Activated gamma-delta T cell (primary cell): Measurements from ENCODE around the gene HMGXB3.
A peak's percentile ranks its signal among the peaks of the same experiment; 100 is the strongest.

ENCODE experiments used
- DNase-seq: peaks from one replicate; lab custom pipeline; 2025; lab: John Stamatoyannopoulos, UW
- total RNA-seq, 2 donors: gene quantifications; one replicate each; lab custom pipeline; 2026; lab: John Stamatoyannopoulos, UW

Gene HMGXB3, protein sequence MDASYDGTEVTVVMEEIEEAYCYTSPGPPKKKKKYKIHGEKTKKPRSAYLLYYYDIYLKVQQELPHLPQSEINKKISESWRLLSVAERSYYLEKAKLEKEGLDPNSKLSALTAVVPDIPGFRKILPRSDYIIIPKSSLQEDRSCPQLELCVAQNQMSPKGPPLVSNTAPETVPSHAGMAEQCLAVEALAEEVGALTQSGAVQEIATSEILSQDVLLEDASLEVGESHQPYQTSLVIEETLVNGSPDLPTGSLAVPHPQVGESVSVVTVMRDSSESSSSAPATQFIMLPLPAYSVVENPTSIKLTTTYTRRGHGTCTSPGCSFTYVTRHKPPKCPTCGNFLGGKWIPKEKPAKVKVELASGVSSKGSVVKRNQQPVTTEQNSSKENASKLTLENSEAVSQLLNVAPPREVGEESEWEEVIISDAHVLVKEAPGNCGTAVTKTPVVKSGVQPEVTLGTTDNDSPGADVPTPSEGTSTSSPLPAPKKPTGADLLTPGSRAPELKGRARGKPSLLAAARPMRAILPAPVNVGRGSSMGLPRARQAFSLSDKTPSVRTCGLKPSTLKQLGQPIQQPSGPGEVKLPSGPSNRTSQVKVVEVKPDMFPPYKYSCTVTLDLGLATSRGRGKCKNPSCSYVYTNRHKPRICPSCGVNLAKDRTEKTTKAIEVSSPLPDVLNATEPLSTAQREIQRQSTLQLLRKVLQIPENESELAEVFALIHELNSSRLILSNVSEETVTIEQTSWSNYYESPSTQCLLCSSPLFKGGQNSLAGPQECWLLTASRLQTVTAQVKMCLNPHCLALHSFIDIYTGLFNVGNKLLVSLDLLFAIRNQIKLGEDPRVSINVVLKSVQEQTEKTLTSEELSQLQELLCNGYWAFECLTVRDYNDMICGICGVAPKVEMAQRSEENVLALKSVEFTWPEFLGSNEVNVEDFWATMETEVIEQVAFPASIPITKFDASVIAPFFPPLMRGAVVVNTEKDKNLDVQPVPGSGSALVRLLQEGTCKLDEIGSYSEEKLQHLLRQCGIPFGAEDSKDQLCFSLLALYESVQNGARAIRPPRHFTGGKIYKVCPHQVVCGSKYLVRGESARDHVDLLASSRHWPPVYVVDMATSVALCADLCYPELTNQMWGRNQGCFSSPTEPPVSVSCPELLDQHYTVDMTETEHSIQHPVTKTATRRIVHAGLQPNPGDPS (N-terminal part only)
- total RNA-seq, result 76.5 to 90.7 reads per million in 2 donors

DNA sequence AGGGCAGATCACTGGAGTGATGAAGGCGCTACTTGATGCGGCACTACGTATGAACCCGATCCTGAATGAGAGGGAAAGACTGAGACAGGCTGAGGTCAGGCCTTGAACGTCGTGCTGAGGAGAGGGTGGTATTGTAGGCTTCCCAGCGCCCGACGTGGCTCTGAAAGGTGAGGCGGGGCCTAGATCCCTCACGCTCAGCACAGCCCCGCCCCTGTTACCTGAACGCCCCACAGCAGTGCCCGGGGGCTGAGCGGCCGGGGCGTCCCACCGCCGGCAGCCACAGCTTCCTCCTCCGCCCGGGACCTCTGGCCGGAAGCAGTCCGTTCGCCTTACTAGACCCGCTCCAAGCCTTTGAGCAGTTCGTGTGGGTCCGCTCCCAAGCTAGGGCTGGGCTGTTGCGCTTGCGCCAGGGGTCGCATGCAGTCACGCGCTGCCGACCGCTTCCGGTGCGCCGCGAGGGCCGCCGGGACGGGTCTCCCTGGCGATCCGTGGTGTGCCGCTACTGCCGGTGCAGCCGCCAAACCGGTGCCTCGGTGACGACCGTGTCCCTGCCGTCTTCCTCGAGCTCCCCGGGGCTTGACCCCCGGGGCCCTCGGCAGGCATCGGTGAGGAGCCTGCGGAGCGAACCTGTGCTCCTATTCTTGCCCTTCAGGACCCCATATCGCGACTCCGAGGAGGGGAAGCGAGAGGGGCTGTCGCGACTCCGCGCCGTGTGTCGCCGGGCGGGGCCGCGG, at the start of gene HMGXB3, which contains the start of gene TIGD6:
Gene HMGXB3 (plus strand): TSS at position 484 of the 734 bp plus-strand sequence. CDS start 4,114 bp downstream, outside the sequence.
Gene TIGD6 (minus strand): TSS at position 399 of the 734 bp plus-strand sequence. CDS start 4,306 bp downstream, outside the sequence.
- DNase-seq, result peak; percentile 80

DNA sequence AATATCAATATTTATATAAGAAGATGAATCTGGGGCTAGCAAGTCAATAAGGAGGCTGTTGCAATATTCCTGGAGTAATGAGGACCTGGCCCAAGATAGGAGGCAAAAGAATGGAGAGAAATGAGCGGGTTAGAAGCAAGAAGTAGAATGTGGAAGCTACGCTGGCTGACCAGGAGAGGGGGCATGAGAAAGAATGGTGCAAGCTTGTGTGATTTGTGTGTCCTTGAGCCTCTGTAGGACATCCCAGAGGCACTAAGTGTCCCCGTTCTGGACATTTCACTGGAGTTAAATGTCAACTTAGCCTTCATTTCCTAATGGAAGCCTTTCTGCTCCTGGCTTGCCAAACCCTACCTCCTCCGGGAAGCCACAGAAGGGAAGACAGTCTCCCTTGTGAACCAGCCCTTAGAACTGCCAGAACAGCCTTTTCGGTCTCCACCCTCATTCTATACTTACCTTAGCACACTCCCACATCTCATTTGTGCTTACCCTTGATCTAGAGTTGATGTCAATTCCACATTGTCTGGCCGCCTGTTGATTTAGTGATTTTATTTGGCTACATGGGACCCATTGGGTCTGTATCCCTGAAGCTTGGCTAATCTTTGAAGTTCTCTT, 49.3 kb upstream of the HMGXB3 start:
- DNase-seq, result no peak

DNA sequence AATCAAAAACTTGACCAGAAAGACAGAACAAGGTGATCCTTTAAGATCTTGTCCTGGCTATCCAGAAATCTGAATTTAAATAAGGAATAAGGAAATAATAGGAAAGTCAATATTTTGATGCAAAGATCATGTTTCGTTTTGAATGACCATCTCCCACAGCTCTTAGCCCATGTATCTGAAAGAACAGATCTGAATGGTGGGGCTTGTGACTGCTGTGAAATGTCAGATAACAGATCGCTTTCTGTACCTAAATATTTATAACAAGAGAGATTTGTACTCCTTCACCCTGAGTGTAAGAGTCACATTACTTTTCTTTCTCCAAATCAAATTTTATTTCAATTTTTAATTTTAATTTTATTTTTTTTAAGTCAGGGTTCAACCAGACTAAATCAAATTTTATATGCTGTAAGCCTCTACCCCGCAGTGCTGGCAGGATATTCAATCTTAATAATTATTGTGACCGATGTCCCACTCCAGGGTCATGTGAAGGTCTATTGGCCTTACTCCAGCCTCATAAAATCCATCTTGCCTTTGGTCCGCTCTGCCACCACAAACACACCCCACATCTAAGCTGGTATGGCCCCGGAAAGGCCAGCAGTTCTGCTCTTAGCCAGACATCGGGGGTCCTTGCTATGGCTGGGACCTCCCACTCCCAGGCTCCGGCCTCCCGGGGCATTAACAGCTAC, 47.0 kb upstream of the HMGXB3 start:
- no peak for DNase-seq

DNA sequence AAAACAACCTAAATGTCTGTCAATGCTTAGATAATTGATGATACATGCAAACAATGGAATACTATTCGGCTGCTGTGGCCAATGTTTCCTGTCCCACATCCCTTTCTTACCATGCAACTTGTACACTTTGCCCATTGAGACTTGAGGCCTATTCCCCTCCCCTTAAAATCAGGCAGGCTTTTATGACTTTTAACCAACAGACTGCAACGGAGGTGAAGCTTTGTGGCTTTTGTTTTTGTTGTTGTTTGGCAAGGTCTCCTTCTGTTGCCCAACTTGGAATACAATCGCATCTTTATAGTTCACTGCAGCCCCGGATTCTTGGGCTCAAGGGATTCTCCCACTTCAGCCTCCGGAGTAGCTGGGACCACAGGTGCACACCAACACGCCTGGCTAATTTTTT, 45.7 kb upstream of the HMGXB3 start:
- DNase-seq, result no peak

DNA sequence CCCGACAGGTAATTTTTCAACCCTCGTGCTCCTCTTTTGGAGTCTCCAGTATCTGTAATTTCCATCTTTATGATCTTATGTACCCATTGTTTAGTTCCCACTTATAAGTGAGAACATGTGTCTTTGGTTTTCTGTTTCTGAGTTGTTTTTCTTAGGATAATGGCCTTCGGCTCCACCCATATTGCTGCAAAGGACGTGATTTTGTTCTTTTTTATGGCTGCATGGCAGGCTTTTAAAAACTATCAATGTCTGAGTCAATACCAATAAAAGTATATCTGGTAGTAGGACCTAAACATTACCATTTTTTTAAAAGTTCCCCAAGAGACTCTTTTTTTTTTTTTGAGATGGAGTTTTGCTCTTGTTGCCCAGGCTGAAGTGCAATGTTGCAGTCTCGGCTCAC, 43.9 kb upstream of the HMGXB3 start:
- no peak for DNase-seq

DNA sequence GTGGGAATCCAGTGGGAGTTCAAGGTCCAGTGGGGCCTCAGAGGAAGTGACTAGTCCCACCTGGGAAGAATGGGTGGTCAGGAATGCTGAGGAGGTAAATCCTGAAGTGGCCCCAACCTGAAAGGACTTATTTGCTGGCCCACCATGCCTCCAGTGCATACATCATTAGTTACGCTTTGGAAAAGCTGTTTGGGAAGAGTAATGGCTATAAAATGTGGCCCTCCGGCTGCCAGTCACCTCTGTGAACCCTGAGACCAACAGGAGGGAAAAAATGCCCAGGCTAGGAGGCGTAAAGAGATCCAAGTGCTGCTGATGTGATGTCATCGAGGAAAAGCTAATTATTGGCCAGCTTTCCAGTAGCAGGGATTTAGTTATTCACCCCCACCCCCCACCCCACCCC, 42.7 kb upstream of the HMGXB3 start:
- no peak for DNase-seq

DNA sequence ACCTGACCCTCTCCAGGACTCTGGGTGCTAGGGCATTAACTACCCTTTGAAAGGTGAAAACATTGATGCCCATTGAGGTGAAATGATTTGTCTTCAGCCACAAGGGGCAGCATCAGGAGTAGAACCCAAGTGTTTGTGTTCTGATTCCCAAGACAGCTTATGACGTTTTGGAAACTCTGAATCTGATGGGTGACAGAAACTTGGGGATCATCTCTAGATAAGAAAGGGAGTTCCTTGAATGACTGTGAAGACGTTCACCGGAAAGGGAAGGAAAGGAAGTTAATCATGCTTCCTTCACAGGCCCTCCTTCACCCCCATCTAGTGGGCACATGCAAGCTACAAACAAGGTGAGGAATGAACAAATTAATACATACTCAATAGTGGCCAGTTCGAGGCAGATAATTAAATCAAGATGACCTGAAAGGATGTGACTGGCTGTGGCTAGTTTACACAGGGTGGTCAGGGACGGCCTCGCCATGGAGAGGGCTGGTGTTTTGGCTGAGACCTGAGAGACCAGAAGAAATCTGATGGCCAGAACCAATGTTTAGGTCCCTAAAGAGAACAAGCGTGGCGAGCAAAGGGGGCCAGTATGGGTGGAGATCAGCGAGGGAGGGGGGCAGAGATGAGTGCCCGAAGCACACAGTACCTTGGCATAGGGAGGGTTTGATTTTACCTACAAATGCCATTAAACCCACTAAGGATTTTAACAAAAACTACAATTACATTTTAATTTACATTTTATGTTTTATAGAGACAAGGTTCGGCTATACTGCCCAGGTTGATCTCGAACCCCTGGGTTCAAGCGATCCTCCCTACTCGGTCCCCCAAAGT, 40.9 kb upstream of the HMGXB3 start:
- DNase-seq, result no peak

DNA sequence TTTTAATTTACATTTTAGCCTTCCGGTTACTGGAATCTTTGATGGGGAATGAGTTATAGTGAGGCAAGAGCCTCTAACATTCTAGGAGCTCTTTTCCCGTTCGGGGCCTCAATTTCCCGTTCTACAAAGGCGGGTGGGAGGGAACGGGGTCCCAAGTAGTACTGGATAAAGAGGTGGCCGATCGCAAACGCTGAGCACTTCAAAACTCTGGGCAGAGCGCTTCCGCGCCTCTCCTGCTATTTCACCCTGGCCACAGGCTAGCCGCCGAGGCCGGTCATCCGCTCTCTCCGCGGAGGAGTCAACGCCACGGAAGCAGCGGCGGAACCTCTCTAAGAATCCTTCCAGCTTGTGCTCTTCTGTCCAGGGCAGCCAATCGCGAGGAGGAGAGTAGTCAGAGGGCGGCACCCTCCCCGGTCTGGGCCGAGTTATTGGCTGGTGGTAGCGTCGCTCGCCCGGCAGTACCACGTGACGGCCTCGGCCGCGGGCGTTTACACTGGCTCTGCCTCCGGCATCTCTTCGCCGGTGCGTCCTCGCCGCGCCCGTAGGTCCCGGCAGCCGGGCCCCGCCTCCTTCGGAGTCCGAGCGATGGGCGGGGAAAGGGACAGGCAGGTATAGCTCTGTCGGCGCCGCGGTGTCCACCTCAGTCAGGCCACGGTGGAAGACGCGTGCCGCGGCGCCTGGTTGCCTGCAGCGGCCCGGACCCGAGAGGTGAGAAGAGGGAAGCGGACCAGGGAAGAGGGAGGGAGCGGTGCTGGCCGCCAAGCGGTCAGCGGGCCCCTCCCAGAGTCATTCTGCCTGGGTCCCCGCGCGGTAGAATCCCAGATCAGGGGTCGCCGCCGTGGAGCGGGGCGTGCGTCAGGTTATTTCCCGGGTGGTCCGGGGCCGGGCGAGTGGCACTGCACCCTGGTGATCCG, 40.0 kb upstream of the HMGXB3 start, which contains the start of gene SLC26A2:
Gene SLC26A2 (plus strand): TSS at position 487 of the 914 bp plus-strand sequence. CDS start 16,895 bp downstream, outside the sequence.
- DNase-seq, result peak; percentile 84

DNA sequence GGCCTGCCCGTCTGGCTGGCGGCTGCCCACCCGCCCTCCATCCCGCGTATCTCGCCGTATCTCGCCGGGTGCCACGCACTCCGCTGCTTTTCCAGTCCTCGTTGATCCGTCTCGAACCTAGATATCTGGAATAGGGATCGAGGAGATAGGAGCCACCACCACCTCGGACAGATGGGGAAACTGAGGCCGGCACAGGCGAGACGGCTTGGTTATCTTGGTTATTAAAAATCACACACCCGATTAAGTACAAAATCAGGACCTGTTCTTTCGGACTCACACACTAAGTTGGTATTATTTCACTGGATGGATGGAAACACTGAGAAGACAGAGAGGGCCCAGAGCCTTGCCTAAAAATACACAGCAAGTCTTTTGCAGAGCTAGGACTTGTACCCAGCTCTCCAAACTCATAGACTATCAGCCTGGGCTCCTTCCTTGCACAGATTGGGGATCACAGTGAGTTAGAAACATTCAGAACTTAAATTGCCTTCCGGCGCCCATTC, 39.3 kb upstream of the HMGXB3 start:
- DNase-seq, result no peak

DNA sequence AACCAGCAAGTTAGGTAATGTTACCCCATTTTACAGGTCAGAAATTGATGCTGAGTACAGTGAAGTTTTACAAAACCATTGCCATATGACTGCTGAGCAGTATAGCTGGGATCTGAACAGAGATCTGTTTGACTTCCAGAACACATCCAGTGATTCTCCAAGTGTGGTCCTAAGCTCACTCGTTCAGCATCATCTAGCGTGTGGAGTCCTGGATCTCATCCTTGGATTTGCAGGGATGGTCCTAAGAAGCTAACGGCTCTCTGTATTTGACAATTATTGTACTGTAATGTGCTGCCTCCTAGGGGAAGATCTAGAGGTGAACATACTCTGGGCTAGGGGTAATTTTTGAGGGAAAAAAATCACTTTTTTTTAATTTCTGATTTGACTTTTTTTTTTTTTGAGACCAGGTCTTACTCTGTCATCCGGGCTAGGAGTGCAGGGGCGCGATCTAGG, 38.6 kb upstream of the HMGXB3 start:
- no peak for DNase-seq

DNA sequence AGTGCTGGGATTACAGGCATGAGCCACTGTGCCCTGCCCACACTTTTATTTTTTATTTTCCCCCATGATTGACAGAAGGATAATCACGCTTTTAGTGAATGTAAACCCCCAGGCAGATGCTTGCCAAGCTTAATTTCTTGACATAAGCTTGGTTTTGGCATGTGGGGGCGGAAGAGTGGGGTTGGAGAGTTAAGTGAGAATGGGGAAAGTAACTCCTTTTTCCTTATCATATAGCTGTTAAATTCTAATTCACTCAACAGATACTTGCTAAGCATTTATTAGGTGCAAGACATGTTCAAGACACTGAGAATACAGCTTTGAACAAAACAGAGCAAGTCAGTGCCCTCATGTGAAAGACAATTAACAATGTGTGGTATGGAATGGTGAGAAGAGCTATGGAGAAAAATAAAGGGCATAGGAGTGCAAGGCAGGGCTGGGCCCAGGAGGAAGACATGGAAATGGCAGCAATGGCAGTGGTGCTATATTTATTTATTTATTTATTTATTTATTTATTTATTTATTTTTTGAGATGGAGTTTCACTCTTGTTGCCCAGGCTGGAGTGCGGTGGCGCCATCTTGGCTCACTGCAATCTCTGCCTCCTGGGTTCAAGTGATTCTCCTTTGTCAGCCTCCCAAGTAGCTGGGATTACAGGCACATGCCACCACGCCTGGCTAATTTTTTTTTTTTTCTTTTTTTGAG, 37.8 kb upstream of the HMGXB3 start:
- no peak for DNase-seq

DNA sequence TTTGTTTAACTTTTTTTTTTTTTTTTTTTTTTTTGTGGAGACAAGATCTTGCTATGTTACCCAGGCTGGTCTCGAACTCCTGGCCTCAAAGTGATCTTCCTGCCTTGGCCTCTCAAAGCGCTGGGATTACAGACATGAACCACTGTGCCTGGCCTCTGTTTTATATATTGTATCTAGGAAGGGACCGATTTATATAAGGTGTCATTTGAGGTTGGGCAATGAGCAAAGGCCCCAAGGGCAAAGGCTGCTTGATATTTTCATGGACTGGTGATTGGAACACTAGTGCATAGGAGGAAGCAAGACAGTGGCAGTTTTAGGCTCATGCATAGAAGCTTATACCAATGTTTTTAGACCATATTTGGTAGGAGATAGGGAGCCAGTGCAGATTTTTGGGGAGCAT, 36.8 kb upstream of the HMGXB3 start:
- no peak for DNase-seq

DNA sequence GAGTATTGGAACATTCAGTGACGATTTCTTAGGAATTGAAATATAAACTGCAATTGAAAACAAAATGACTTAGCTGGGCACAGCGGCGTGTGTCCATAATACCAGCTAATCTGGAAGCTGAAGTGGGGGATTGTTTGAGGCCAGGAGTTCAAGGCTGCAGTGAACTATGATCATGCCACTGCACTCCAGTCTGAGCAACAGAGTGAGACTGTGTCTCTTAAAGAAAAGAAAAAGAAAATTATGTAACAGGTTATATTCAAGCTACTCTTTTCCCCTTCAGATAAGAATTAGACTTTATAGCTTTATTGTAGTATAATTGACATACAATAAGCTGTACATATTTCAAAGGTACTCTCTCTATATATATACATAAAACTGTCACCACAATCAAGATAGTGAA, 33.6 kb upstream of the HMGXB3 start:
- no peak for DNase-seq

DNA sequence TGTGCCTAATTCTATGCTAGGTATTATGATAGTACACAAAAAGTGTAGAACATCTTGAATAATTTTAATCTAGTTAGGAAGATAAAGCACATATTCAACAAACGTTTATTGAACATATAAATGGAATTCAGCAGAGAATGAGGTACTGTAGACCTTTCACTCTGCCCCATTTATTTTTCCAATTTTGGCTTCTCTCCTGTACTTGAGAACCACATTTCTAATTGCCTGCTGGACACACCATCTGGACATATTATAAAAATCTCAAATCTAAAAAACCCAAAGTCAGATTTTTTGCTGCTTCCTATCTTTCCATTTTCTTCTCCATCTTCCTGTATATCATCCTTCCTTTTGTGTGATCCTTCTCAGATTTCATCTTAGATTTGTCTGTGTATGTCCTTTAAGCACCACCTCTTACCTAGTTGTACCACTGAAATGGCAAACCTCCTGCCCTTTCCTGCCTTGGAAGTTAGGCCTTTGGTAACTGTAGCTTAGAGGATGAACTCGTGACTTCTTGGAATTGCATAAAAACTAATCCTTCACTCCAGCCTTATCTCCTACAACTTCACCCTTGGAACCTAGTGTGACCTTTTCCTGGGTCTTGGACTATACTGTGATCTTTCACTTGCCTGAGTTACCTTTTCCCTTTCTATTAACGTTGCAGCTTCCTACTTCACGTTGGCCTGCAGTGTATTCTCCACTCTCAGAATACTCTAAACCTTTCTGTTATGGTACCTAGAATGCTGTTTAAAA, 31.2 kb upstream of the HMGXB3 start:
- DNase-seq, result no peak

DNA sequence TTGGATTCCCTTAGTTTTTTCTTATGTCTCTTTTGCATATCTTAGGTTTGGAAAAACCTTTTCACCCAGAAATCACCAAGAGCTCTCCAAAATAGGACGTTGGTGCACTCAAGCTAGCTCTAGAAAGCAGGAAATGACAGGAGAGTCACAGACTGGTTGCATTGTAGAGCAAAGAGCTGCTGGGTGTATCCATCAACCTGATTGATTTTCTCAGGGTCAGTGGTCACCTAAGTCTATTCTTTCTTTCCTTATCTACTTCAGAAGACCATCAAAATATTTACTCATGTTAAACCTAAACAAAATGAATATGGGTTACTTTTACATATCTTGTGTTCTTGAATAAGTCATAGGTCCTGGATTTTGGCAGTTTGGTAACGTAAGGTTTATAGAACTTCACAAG, 25.1 kb upstream of the HMGXB3 start:
- no peak for DNase-seq

DNA sequence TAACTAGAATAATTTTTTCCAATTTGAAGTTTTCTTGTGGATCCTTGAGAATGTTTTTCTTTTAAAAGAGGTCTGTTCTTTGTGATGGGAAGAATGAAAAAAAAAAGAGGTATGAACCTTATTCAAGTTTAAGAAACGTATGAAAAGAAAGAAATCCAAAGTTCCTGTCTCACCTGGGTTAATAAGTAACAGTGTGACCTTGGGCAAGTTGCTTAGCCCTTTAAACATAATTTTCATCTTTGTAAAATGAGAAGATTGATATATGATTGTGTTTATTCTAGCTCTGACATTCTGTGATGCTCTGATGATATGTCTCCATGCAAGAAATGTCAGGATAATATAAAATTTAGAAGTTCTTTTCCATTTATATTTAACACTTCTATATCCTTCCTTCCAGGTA, 20.6 kb upstream of the HMGXB3 start:
- DNase-seq, result no peak

DNA sequence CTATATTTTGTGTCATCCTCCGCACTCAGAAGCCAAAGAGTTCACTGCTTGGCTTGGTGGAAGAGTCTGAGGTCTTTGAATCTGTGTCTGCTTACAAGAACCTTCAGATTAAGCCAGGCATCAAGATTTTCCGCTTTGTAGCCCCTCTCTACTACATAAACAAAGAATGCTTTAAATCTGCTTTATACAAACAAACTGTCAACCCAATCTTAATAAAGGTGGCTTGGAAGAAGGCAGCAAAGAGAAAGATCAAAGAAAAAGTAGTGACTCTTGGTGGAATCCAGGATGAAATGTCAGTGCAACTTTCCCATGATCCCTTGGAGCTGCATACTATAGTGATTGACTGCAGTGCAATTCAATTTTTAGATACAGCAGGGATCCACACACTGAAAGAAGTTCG, 19.3 kb upstream of the HMGXB3 start:
- DNase-seq, result no peak
